Measurements from ENCODE around the gene TMPRSS9. TPM values are rescaled to one million over a fixed set of nuclear protein-coding genes. Genes with fewer than 3 reads are reported as not detected.
"Not testable (repeated sequence)": the region's sequence is repeated elsewhere in the genome, so short reads cannot be mapped to it uniquely, and the experiment has no call there.

The TMPRSS9 gene
- total RNA-seq, 1 experiment from 2014 or later: not detected

GRCh38 chr19:2389594-2389993, 29.5 kb downstream of the TMPRSS9 start:
- no peak for DNase-seq
- no TSS peak for BruUV-seq (replicated peaks)
- Mint-ChIP-seq H3K9me3 (ENCODE audit: low read depth, unreplicated experiment) (no peaks in the 10 kb centered on the region), H3K27me3 (ENCODE audit: unreplicated experiment) (peaks cover 11% of the 10 kb centered on the region), H3K4me3 (ENCODE audit: low read depth, unreplicated experiment) (no peak overlapping the region), H3K4me1 (ENCODE audit: low read depth, unreplicated experiment) (peaks cover 8% of the 10 kb centered on the region), H3K36me3 (ENCODE audit: insufficient read depth, unreplicated experiment) (peaks cover 7% of the 10 kb centered on the region), H3K27ac (ENCODE audit: unreplicated experiment) (no peak overlapping the region)
- TF ChIP-seq, protein P1, sequence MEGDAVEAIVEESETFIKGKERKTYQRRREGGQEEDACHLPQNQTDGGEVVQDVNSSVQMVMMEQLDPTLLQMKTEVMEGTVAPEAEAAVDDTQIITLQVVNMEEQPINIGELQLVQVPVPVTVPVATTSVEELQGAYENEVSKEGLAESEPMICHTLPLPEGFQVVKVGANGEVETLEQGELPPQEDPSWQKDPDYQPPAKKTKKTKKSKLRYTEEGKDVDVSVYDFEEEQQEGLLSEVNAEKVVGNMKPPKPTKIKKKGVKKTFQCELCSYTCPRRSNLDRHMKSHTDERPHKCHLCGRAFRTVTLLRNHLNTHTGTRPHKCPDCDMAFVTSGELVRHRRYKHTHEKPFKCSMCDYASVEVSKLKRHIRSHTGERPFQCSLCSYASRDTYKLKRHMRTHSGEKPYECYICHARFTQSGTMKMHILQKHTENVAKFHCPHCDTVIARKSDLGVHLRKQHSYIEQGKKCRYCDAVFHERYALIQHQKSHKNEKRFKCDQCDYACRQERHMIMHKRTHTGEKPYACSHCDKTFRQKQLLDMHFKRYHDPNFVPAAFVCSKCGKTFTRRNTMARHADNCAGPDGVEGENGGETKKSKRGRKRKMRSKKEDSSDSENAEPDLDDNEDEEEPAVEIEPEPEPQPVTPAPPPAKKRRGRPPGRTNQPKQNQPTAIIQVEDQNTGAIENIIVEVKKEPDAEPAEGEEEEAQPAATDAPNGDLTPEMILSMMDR (IDR thresholded peaks at IDR 0.05; ENCODE audit: unreplicated experiment): no peak
- intact Hi-C loops (cut with micrococcal nuclease; ENCODE audit: unreplicated experiment): no loop called here
- CTCF ChIA-PET: interaction anchor here (0.7 kb wide), 1 partner anchor 1791 kb away, joined by 3 read pairs; no protein-coding TSS in a partner anchor

GRCh38 chr19:2391118-2391725, 31.2 kb downstream of the TMPRSS9 start:
- Mint-ChIP-seq H3K27me3 (ENCODE audit: unreplicated experiment) (peaks cover 11% of the 10 kb centered on the region), H3K4me3 (ENCODE audit: low read depth, unreplicated experiment) (no peak overlapping the region), H3K36me3 (ENCODE audit: insufficient read depth, unreplicated experiment) (peaks cover 7% of the 10 kb centered on the region), H3K9me3 (ENCODE audit: low read depth, unreplicated experiment) (no peaks in the 10 kb centered on the region), H3K4me1 (ENCODE audit: low read depth, unreplicated experiment) (peaks cover 8% of the 10 kb centered on the region), H3K27ac (ENCODE audit: unreplicated experiment) (no peak overlapping the region)
- intact Hi-C loops (cut with micrococcal nuclease; ENCODE audit: unreplicated experiment): loop anchor here (5.0 kb wide), 1 partner anchor 234 kb away; no protein-coding TSS in a partner anchor
- no TSS peak for BruUV-seq (replicated peaks)
- DNase-seq: peak; percentile 30
- TF ChIP-seq, protein P1 (IDR thresholded peaks at IDR 0.05; ENCODE audit: unreplicated experiment): peak; percentile 46
- CTCF ChIA-PET: interaction anchor here (0.6 to 0.7 kb wide), 2 partner anchors 10 to 27 kb away, joined by 3 read pairs; no protein-coding TSS in a partner anchor

GRCh38 chr19:2392366-2392765, 32.3 kb downstream of the TMPRSS9 start:
- TF ChIP-seq, protein P1 (IDR thresholded peaks at IDR 0.05; ENCODE audit: unreplicated experiment): no peak
- CTCF ChIA-PET: interaction anchor here (1.1 kb wide), 1 partner anchor 219 kb away, joined by 3 read pairs; no protein-coding TSS in a partner anchor
- no TSS peak for BruUV-seq (replicated peaks)
- Mint-ChIP-seq H3K36me3 (ENCODE audit: insufficient read depth, unreplicated experiment) (peaks cover 4% of the 10 kb centered on the region), H3K9me3 (ENCODE audit: low read depth, unreplicated experiment) (no peaks in the 10 kb centered on the region), H3K27ac (ENCODE audit: unreplicated experiment) (no peak overlapping the region), H3K27me3 (ENCODE audit: unreplicated experiment) (peaks cover 11% of the 10 kb centered on the region), H3K4me3 (ENCODE audit: low read depth, unreplicated experiment) (no peak overlapping the region), H3K4me1 (ENCODE audit: low read depth, unreplicated experiment) (peaks cover 8% of the 10 kb centered on the region)
- intact Hi-C loops (cut with micrococcal nuclease; ENCODE audit: unreplicated experiment): loop anchor here (5.0 kb wide), 1 partner anchor 235 kb away; no protein-coding TSS in a partner anchor
- no peak for DNase-seq

DNA sequence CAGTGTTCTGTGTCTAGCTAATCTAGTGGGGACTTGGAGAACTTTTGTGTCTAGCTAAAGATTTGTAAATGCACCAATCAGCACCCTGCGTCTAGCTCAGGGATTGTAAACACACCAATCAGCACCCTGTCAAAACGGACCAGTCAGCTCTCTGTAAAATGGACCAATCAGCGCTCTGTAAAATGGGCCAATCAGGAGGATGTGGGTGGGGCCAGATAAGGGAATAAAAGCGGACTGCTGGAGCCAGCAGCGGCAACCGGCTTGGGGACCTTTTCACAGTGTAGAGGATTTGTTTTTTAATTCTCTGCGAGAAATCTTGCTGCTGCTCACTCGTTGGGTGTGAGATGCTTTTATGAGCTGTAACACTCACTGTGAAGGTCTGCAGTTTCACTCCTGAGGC, 32.8 kb downstream of the TMPRSS9 start:
- CTCF ChIA-PET: interaction anchor here (0.6 to 1.1 kb wide), 2 partner anchors 218 to 301 kb away, joined by 3 read pairs; no protein-coding TSS in a partner anchor
- not testable (repeated sequence) for DNase-seq; H3K4me3 Mint-ChIP-seq (ENCODE audit: low read depth, unreplicated experiment); H3K9me3 Mint-ChIP-seq (ENCODE audit: low read depth, unreplicated experiment); H3K36me3 Mint-ChIP-seq (ENCODE audit: insufficient read depth, unreplicated experiment); H3K27ac Mint-ChIP-seq (ENCODE audit: unreplicated experiment); BruUV-seq (replicated peaks); H3K4me1 Mint-ChIP-seq (ENCODE audit: low read depth, unreplicated experiment)
- H3K27me3 Mint-ChIP-seq (ENCODE audit: unreplicated experiment): peaks cover 11% of the 10 kb centered on the region
- intact Hi-C loops (cut with micrococcal nuclease; ENCODE audit: unreplicated experiment): loop anchor here (5.0 kb wide), 1 partner anchor 236 kb away; no protein-coding TSS in a partner anchor

DNA sequence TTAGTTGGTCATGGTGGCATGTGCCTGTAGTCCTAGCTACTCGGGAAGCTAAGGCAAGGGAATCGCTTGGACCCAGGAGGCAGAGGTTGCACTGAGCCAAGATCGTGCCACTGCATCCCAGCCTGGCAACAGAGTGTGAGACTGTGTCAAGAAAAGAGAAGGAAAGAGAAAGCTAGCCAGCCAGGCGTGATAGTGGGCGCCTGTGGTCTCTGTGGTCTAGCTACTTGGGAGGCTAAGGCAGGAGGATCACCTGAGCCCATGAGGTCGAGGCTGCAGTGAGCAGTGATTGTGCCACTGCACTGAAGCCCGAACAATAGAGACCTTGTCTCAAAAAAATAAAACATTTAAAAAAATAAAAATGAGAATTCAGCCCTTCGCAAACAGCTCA, 34.0 kb downstream of the TMPRSS9 start:
- CTCF ChIA-PET: no interaction called here
- BruUV-seq (replicated peaks): no TSS peak
- H3K27ac Mint-ChIP-seq (ENCODE audit: unreplicated experiment): no peak overlapping the region
- DNase-seq: no peak
- H3K9me3 Mint-ChIP-seq (ENCODE audit: low read depth, unreplicated experiment): no peaks in the 10 kb centered on the region
- no peaks in the 10 kb centered on the region for H3K36me3 Mint-ChIP-seq (ENCODE audit: insufficient read depth, unreplicated experiment)
- peaks cover 8% of the 10 kb centered on the region for H3K4me1 Mint-ChIP-seq (ENCODE audit: low read depth, unreplicated experiment)
- intact Hi-C loops (cut with micrococcal nuclease; ENCODE audit: unreplicated experiment): loop anchor here (5.0 kb wide), 1 partner anchor 237 kb away; no protein-coding TSS in a partner anchor
- TF ChIP-seq, protein P1 (IDR thresholded peaks at IDR 0.05; ENCODE audit: unreplicated experiment): no peak
- no peak overlapping the region for H3K4me3 Mint-ChIP-seq (ENCODE audit: low read depth, unreplicated experiment)
- H3K27me3 Mint-ChIP-seq (ENCODE audit: unreplicated experiment): peaks cover 11% of the 10 kb centered on the region
